ENCODE data around the gene PSMC1. TPM values are rescaled to one million over a fixed set of nuclear protein-coding genes. Genes with fewer than 3 reads are reported as not detected.

PSMC1 gene
- total and polyA plus RNA-seq, 2 experiments from 2014 or later = 112 to 139 TPM

- 0 out of 2 replicates have a peak, but pooled peaks cover 3% of the 10 kb centered on the region for H3K79me2 ChIP-seq (replicated peaks; ENCODE audit: insufficient read depth)
- H2AFZ ChIP-seq = no peak overlapping the region
- no peak overlapping the region for H3K4me2 ChIP-seq
- H3K4me3 ChIP-seq = no peak overlapping the region
- Mint-ChIP-seq H3K27me3 (ENCODE audit: insufficient read depth, low read depth, poor library complexity) (peaks cover 8% of the 10 kb centered on the region), H3K36me3 (ENCODE audit: low read depth) (peaks cover 50% of the 10 kb centered on the region), H3K27ac (peak overlapping the region; percentile 78; the same call in 1 of the 2 replicates), H3K4me1 (peaks cover 22% of the 10 kb centered on the region), H3K9me3 (peaks cover 9% of the 10 kb centered on the region), H3K4me3 (no peak overlapping the region)
- H3K4me1 ChIP-seq (ENCODE audit: insufficient read depth) = peaks cover 15% of the 10 kb centered on the region
- H3K27me3 ChIP-seq (ENCODE audit: insufficient read depth) = no peaks in the 10 kb centered on the region
- H3K9me2 ChIP-seq (ENCODE audit: insufficient read depth) = no peaks in the 10 kb centered on the region
- no peak overlapping the region for H3K27ac ChIP-seq (ENCODE audit: low read depth)
- 0 out of 2 replicates have a peak, but pooled peaks cover 3% of the 10 kb centered on the region for H4K20me1 ChIP-seq (replicated peaks; ENCODE audit: insufficient read depth)
- TF ChIP-seq EZH2 (IDR thresholded peaks at IDR 0.05; ENCODE audit: low read depth, unreplicated experiment) (no peak), ZNF462 (CRISPR knock-in tag; IDR thresholded peaks at IDR 0.05) (no peak), ZNF331 (CRISPR knock-in tag; IDR thresholded peaks at IDR 0.05; ENCODE audit: low read depth) (no peak), CREB1 (CRISPR knock-in tag; IDR thresholded peaks at IDR 0.05; ENCODE audit: low read depth) (no peak), NANOG (IDR thresholded peaks at IDR 0.05; ENCODE audit: borderline replicate concordance) (no peak), STAT1 (IDR thresholded peaks at IDR 0.05; ENCODE audit: unreplicated experiment) (no peak), JUNB (IDR thresholded peaks at IDR 0.05; ENCODE audit: unreplicated experiment) (no peak), CTCF (conservative IDR thresholded peaks at IDR 0.05; ENCODE audit: low read depth in 2 of 2) (no peak), ZNF114 (CRISPR knock-in tag; IDR thresholded peaks at IDR 0.05) (no peak), REST (IDR thresholded peaks at IDR 0.05; ENCODE audit: unreplicated experiment) (no peak), ETS1 (IDR thresholded peaks at IDR 0.05) (no peak), POLR2AphosphoS5 (IDR thresholded peaks at IDR 0.05; ENCODE audit: low read depth) (no peak), EZH2phosphoT487 (IDR thresholded peaks at IDR 0.05; ENCODE audit: unreplicated experiment) (no peak)
- DNase-seq (ENCODE audit: low spot score) = no peak
- 0 out of 2 replicates have a peak, but pooled peaks cover 3% of the 10 kb centered on the region for H3F3A ChIP-seq (replicated peaks; ENCODE audit: low read depth)
- H3K36me3 ChIP-seq (ENCODE audit: insufficient read depth) = peaks cover 3% of the 10 kb centered on the region; the same call in 1 of the 2 replicates
- no peak for ATAC-seq
These were observed 41.7 kb downstream of the PSMC1 start for GRCh38 chr14:90297876-90298629.

Data from GM23338 (cell line).